K562 (cell line): ENCODE measurements around the gene STON1. TPM values are rescaled to one million over a fixed set of nuclear protein-coding genes. Genes with fewer than 3 reads are reported as not detected.

ENCODE experiments used
- DDX20 ChIP-seq: fragments of 450-650 bp; IDR thresholded peaks from 2 replicates; pipeline ENCODE4 v1.6.1; 2016; ENCODE audit warnings: missing genetic modification characterization, low read depth, mild to moderate bottlenecking, missing compliant biosample characterization, moderate library complexity
- EGR1 ChIP-seq: fragments of 450-650 bp; conservative IDR thresholded peaks from 2 replicates; pipeline ENCODE4 v1.6.1; 2017; ENCODE audit warnings: mild to moderate bottlenecking
- GTF2A2 ChIP-seq: IDR thresholded peaks from 2 replicates; pipeline ENCODE4 v1.6.1; 2016; ENCODE audit warnings: mild to moderate bottlenecking, missing genetic modification characterization, missing compliant biosample characterization
- HDAC2 ChIP-seq: fragments of 450-650 bp; IDR thresholded peaks from 2 replicates; pipeline ENCODE4 v1.6.1; 2016; ENCODE audit warnings: mild to moderate bottlenecking
- MAFG ChIP-seq: fragments of 450-650 bp; conservative IDR thresholded peaks from 2 replicates; pipeline ENCODE4 v1.6.1; 2016; ENCODE audit warnings: missing genetic modification characterization, missing compliant biosample characterization
- RBBP5 ChIP-seq: fragments of 200-600 bp; sonication (generic); IDR thresholded peaks from 2 replicates; pipeline ENCODE4 v1.6.1; 2012; ENCODE audit warnings: borderline replicate concordance, mild to moderate bottlenecking, low read length, control low read depth, inconsistent platforms; ENCODE audit not compliant: insufficient read depth, poor library complexity, severe bottlenecking
- RFX5 ChIP-seq: IDR thresholded peaks from 2 replicates; pipeline ENCODE4 v1.6.1; 2011; ENCODE audit warnings: low read depth, mild to moderate bottlenecking, improper control_type of control experiment, low read length
- RNF2 ChIP-seq: sonication (generic); IDR thresholded peaks from 2 replicates; pipeline ENCODE4 v1.6.1; 2016
- SMAD3 ChIP-seq: fragments of 450-650 bp; formaldehyde crosslinking; conservative IDR thresholded peaks from 2 replicates; pipeline ENCODE4 v1.4.0; 2020; ENCODE audit warnings: mild to moderate bottlenecking
- SNAPC5 ChIP-seq: fragments of 250-450 bp; sonication (Bioruptor Pico); IDR thresholded peaks from 2 replicates; pipeline ENCODE4 v1.8.0; 2021; ENCODE audit warnings: moderate library complexity, mild to moderate bottlenecking, inconsistent platforms
- TCFL5 ChIP-seq: fragments of 250-450 bp; sonication (Bioruptor Pico); conservative IDR thresholded peaks from 2 replicates; pipeline ENCODE4 v1.6.1; 2021; ENCODE audit warnings: mild to moderate bottlenecking, moderate library complexity, matching md5 sums
- TEAD1 ChIP-seq, 2 experiments: fragments of 450-650 bp in 1 of 2; sonication (generic) in 1 of 2; formaldehyde crosslinking; IDR thresholded peaks; 2 replicates each; pipeline versions ENCODE4 v1.4.0 to v1.8.0; 2020 to 2022; ENCODE audit warnings: mild to moderate bottlenecking in 2 of 2, missing genetic modification reagents in 1 of 2
- TEAD4 ChIP-seq, 2 experiments: sonication (generic) in 1 of 2; formaldehyde crosslinking in 1 of 2; IDR thresholded peaks; 2 replicates each; pipeline versions ENCODE4 v1.6.1 to v1.8.0; 2012 to 2022; ENCODE audit warnings: borderline replicate concordance in 1 of 2, inconsistent platforms in 1 of 2, low read length in 1 of 2, mild to moderate bottlenecking in 1 of 2, missing genetic modification reagents in 1 of 2
- USF2 ChIP-seq: sonication (generic); formaldehyde crosslinking; IDR thresholded peaks from 2 replicates; pipeline ENCODE4 v1.5.0; 2020; ENCODE audit warnings: missing genetic modification reagents
- ZNF551 ChIP-seq: fragments of 250-450 bp; sonication (Bioruptor Pico); IDR thresholded peaks from 2 replicates; pipeline ENCODE4 v1.5.0; 2021; ENCODE audit warnings: mild to moderate bottlenecking, moderate library complexity
- polyA plus RNA-seq, 8 experiments: library from polyadenylated mRNA; depleted of rRNA in 4 of 8; stranded (reverse) in 5 of 8; unstranded in 3 of 8; fragments of >200 nt; fragmentation: Nextera tagmentation in 2 of 8; fragmentation: Illumina TruSeq in 1 of 8; extraction: Ambion mirVana in 2 of 8; extraction: Trizol in 1 of 8; gene quantifications; 2 replicates each; pipeline versions ENCODE4 v1.2.1 to v1.2.3, GENCODE V29; 2011 to 2014; ENCODE audit warnings: inconsistent platforms in 1 of 8, missing spikeins in 1 of 8
- total RNA-seq, 7 experiments: library from RNA; depleted of rRNA in 6 of 7; stranded (reverse); fragments of >200 nt in 6 of 7; fragmentation: Illumina TruSeq in 2 of 7; extraction: Trizol in 2 of 7; gene quantifications; 2 replicates each; pipeline versions ENCODE4 v1.2.1 to v1.2.3, GENCODE V29; 2011 to 2021; ENCODE audit warnings: low replicate concordance in 1 of 7
- TF ChIP-seq, protein P1 (sequence below): fragments of 250-450 bp; sonication (Bioruptor Pico); IDR thresholded peaks from 2 replicates; pipeline ENCODE4 v1.4.0; 2020; ENCODE audit warnings: mild to moderate bottlenecking, moderate library complexity, borderline replicate concordance
- TF ChIP-seq, protein P2 (sequence below): fragments of 250-450 bp; sonication (Bioruptor Pico); IDR thresholded peaks from 2 replicates; pipeline ENCODE4 v1.8.0; 2021; ENCODE audit warnings: moderate library complexity, mild to moderate bottlenecking, inconsistent platforms

The STON1 gene
- total and polyA plus RNA-seq, 9 of the 15 experiments (the other 6 are each of a cell fraction or from before 2014, with no cell fraction given), result 0.07 to 1.2 (median 0.55) TPM

GRCh38 chr2:48508461-48509124 lies 21.4 kb upstream of the STON1 start (continued):
- peak; percentile 80 for TF ChIP-seq TEAD4 (IDR thresholded peaks at IDR 0.05; ENCODE audit: low read length)
- no peak for TF ChIP-seq TEAD4 (CRISPR knock-in tag; IDR thresholded peaks at IDR 0.05; ENCODE audit: borderline replicate concordance)
- TF ChIP-seq MAFG (tag), result peak; percentile 88
- TF ChIP-seq RFX5, result no peak
- no peak; the same call in 1 of the 2 replicates for TF ChIP-seq RNF2
- no peak for TF ChIP-seq RBBP5
- TF ChIP-seq TEAD1 (CRISPR knock-in tag; IDR thresholded peaks at IDR 0.05), result peak; percentile 72 to 84; a peak in 3 of 4 replicates
- TF ChIP-seq SMAD3 (CRISPR knock-in tag), result no peak
- TF ChIP-seq ZNF551 (CRISPR knock-in tag), result no peak
- no peak for TF ChIP-seq HDAC2
- no peak for TF ChIP-seq EGR1
- TF ChIP-seq USF2 (CRISPR knock-in tag), result no peak; the same call in 1 of the 2 replicates
- TF ChIP-seq GTF2A2 (tag), result no peak
- TF ChIP-seq, protein P1, sequence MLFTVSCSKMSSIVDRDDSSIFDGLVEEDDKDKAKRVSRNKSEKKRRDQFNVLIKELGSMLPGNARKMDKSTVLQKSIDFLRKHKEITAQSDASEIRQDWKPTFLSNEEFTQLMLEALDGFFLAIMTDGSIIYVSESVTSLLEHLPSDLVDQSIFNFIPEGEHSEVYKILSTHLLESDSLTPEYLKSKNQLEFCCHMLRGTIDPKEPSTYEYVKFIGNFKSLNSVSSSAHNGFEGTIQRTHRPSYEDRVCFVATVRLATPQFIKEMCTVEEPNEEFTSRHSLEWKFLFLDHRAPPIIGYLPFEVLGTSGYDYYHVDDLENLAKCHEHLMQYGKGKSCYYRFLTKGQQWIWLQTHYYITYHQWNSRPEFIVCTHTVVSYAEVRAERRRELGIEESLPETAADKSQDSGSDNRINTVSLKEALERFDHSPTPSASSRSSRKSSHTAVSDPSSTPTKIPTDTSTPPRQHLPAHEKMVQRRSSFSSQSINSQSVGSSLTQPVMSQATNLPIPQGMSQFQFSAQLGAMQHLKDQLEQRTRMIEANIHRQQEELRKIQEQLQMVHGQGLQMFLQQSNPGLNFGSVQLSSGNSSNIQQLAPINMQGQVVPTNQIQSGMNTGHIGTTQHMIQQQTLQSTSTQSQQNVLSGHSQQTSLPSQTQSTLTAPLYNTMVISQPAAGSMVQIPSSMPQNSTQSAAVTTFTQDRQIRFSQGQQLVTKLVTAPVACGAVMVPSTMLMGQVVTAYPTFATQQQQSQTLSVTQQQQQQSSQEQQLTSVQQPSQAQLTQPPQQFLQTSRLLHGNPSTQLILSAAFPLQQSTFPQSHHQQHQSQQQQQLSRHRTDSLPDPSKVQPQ (CRISPR knock-in tag), result no peak
- no peak; the same call in 1 of the 2 replicates for TF ChIP-seq DDX20 (tag)
- TF ChIP-seq TCFL5 (CRISPR knock-in tag), result no peak
- TF ChIP-seq, protein P2, sequence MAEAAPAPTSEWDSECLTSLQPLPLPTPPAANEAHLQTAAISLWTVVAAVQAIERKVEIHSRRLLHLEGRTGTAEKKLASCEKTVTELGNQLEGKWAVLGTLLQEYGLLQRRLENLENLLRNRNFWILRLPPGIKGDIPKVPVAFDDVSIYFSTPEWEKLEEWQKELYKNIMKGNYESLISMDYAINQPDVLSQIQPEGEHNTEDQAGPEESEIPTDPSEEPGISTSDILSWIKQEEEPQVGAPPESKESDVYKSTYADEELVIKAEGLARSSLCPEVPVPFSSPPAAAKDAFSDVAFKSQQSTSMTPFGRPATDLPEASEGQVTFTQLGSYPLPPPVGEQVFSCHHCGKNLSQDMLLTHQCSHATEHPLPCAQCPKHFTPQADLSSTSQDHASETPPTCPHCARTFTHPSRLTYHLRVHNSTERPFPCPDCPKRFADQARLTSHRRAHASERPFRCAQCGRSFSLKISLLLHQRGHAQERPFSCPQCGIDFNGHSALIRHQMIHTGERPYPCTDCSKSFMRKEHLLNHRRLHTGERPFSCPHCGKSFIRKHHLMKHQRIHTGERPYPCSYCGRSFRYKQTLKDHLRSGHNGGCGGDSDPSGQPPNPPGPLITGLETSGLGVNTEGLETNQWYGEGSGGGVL (CRISPR knock-in tag), result no peak
- TF ChIP-seq SNAPC5 (CRISPR knock-in tag), result no peak
